HFFc6 (cell line): ENCODE measurements around the gene RAMP3. TPM values are rescaled to one million over a fixed set of nuclear protein-coding genes. Genes with fewer than 3 reads are reported as not detected.
"Not testable (repeated sequence)": the region's sequence is repeated elsewhere in the genome, so short reads cannot be mapped to it uniquely, and the experiment has no call there.

Source experiments
- DNase-seq: peaks from one replicate; pipeline ENCODE4 v3.0.0-alpha.2; 2018
- H3K27ac Mint-ChIP-seq: 2 replicates; pipeline ENCODE4 v1.8.0; 2020; ENCODE audit warnings: mild to moderate bottlenecking, mixed read lengths
- H3K27me3 Mint-ChIP-seq: 2 replicates; pipeline ENCODE4 v1.8.0; 2021; ENCODE audit warnings: mild to moderate bottlenecking, moderate library complexity, mixed read lengths; ENCODE audit not compliant: insufficient read depth
- H3K36me3 Mint-ChIP-seq: 2 replicates; pipeline ENCODE4 v1.8.0; 2021; ENCODE audit warnings: low read depth, mixed read lengths
- H3K4me1 Mint-ChIP-seq: 2 replicates; pipeline ENCODE4 v1.8.0; 2020; ENCODE audit warnings: low read depth, mixed read lengths
- H3K4me3 Mint-ChIP-seq: 2 replicates; pipeline ENCODE4 v1.8.0; 2020; ENCODE audit warnings: mild to moderate bottlenecking, moderate library complexity, mixed read lengths
- H3K9me3 Mint-ChIP-seq: 2 replicates; pipeline ENCODE4 v1.8.0; 2020; ENCODE audit warnings: mild to moderate bottlenecking, mixed read lengths
- total RNA-seq, 6 experiments: library from RNA; stranded (reverse); fragmentation: NEBNext Ultra II Directional; extraction: Animal tissue kit (Norgen Biotek cat#: 25700); gene quantifications; 2 replicates in 1 of 6; 3 replicates in 5 of 6; pipeline ENCODE4 v1.2.3, GENCODE V29; 2021
- TF ChIP-seq, protein P1 (sequence below): fragments of 200-600 bp; sonication (generic); IDR thresholded peaks from 2 replicates; pipeline ENCODE4 v1.5.0; 2021; ENCODE audit warnings: antibody characterized with exemption, mild to moderate bottlenecking

The RAMP3 gene
- total RNA-seq, 6 experiments from 2014 or later = not detected

DNA sequence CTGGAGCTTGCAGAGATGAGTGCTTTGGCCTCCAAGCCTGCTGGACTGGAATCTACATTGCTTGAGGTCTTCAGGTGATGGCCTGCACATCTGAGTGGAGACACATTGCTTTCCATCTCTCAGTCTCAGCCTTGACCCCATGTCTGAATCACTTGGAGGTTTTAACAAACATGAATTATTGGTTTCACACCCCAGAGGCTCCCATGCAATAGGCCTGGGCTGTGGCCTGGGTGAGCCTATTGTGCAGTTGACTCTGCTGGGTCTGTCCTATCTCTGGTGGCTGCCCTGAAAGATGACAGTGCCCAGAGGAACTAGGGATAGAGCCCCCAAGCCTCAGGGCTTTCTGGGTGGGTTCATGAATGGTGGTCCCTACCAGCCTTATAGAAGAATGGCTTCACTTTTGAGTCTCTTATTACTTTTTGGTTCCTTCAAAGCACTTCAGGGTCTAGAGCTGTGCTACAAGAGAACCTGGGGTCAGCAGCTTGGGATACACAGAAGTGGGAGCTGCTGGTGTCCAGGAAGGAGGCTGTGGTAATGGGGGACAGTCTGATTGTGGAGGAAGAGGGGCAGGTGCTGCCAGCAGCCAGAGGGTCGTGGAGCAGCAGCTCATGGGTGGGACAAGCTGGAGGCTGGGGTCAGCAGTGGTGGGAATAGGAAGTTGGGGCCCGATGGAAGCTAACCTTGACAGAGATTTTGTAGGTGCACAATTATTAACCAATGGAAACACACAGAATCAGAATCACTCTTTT is 5.5 kb downstream of the RAMP3 start:
- Mint-ChIP-seq H3K27ac (no peak overlapping the region), H3K36me3 (no peaks in the 10 kb centered on the region), H3K4me3 (no peak overlapping the region), H3K27me3 (peaks cover 37% of the 10 kb centered on the region), H3K4me1 (no peaks in the 10 kb centered on the region), H3K9me3 (peaks cover 15% of the 10 kb centered on the region)
- no peak for DNase-seq
- TF ChIP-seq, protein P1, sequence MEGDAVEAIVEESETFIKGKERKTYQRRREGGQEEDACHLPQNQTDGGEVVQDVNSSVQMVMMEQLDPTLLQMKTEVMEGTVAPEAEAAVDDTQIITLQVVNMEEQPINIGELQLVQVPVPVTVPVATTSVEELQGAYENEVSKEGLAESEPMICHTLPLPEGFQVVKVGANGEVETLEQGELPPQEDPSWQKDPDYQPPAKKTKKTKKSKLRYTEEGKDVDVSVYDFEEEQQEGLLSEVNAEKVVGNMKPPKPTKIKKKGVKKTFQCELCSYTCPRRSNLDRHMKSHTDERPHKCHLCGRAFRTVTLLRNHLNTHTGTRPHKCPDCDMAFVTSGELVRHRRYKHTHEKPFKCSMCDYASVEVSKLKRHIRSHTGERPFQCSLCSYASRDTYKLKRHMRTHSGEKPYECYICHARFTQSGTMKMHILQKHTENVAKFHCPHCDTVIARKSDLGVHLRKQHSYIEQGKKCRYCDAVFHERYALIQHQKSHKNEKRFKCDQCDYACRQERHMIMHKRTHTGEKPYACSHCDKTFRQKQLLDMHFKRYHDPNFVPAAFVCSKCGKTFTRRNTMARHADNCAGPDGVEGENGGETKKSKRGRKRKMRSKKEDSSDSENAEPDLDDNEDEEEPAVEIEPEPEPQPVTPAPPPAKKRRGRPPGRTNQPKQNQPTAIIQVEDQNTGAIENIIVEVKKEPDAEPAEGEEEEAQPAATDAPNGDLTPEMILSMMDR = no peak

- H3K36me3 Mint-ChIP-seq = no peaks in the 10 kb centered on the region
- H3K9me3 Mint-ChIP-seq = peaks cover 15% of the 10 kb centered on the region
- no peak overlapping the region for H3K4me3 Mint-ChIP-seq
- no peak overlapping the region for H3K27ac Mint-ChIP-seq
- TF ChIP-seq, protein P1 = no peak
- no peaks in the 10 kb centered on the region for H3K4me1 Mint-ChIP-seq
- no peak for DNase-seq
- H3K27me3 Mint-ChIP-seq = peaks cover 32% of the 10 kb centered on the region
Measured at GRCh38 chr7:45163692-45164052, 6.1 kb downstream of the RAMP3 start.

DNA sequence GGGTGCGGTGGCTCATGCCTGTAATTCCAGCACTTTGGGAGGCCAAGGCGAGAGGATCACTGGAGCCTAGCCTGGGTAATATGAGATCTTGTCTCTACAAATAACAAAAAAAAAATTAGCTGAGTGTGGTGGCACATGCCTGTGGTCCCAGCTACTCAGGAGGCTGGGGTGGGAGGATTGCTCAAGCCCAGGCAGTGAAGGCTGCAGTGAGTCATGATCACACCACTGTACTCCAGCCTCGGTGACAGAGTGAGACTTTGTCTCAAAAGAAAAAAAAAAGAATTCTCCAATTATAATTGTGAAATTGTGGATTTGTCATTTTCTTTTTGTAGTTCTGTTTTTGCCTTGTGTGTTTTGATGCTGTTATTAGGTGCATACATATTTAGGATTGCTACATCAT is 6.7 kb downstream of the RAMP3 start:
- not testable (repeated sequence) for H3K27ac Mint-ChIP-seq, DNase-seq, H3K4me3 Mint-ChIP-seq, H3K36me3 Mint-ChIP-seq, H3K4me1 Mint-ChIP-seq
- H3K9me3 Mint-ChIP-seq = peaks cover 15% of the 10 kb centered on the region
- peaks cover 26% of the 10 kb centered on the region for H3K27me3 Mint-ChIP-seq

DNA sequence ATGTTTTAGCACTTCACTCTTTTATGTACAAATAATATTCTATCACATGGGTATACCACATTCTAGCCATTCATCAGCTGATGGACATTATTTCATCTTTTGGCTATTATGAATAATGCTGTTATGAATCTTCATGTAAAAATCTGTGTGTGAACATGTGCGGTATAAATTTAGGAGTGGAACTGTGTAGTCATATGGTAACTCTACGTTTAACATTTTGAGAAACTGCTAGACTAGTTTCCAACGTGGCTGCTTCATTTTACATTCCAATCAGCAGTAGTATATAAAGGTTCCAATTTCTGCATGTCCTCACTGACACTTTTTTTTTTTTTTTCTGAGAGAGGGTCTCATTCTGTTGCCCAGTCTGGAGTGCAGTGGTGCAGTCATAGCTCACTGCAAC is 8.3 kb downstream of the RAMP3 start:
- H3K9me3 Mint-ChIP-seq = peaks cover 15% of the 10 kb centered on the region
- H3K36me3 Mint-ChIP-seq = no peaks in the 10 kb centered on the region
- peaks cover 21% of the 10 kb centered on the region for H3K27me3 Mint-ChIP-seq
- TF ChIP-seq, protein P1 = no peak
- no peaks in the 10 kb centered on the region for H3K4me1 Mint-ChIP-seq
- no peak overlapping the region for H3K27ac Mint-ChIP-seq
- H3K4me3 Mint-ChIP-seq = no peak overlapping the region
- no peak for DNase-seq

- TF ChIP-seq, protein P1 = no peak
- Mint-ChIP-seq H3K4me3 (no peak overlapping the region), H3K9me3 (no peaks in the 10 kb centered on the region), H3K27me3 (peaks cover 23% of the 10 kb centered on the region), H3K36me3 (no peaks in the 10 kb centered on the region), H3K4me1 (no peaks in the 10 kb centered on the region), H3K27ac (no peak overlapping the region)
- DNase-seq = no peak
Measured at GRCh38 chr7:45171946-45172345, 14.4 kb downstream of the RAMP3 start.

DNA sequence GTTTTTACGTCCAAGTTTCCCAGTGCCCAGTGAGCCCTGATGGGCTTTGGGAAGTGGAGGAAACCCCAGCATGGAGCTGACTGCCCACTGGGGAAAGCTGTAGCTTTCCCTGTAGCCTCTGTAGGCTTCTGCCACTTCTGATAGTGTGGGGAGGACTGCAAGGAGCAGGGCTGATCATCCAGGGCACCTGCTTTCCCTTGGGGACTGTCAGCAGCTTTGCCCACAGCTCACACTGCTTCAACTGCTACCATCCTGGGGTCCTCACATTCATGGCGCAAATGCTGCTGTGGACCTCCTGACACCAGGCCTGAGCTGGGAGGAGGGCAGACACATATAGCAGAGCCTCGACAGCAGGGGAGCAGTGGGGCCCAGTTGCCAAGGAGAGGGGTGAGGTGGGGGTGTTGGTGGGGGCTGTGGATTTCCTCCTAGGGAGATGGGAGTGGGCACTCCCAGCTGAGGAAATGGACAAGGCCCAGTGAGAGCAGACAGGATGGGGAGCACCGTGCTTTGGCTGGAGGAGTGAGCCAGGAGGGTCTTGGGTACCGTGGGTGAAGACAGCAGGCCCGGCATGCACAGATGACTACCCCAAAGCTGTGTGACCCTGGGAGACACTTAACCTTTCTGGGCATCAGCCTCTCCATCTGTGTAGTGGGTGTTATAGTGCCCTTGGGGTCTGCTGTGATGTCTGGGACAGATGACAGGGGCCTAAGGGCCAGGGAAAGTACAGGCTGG is 16.2 kb downstream of the RAMP3 start:
- H3K36me3 Mint-ChIP-seq = no peaks in the 10 kb centered on the region
- H3K9me3 Mint-ChIP-seq = no peaks in the 10 kb centered on the region
- peaks cover 25% of the 10 kb centered on the region for H3K27me3 Mint-ChIP-seq

More for the DNA sequence above, 16.2 kb downstream of the RAMP3 start:
- no peak for DNase-seq
- Mint-ChIP-seq H3K4me3 (no peak overlapping the region), H3K27ac (no peak overlapping the region), H3K4me1 (no peaks in the 10 kb centered on the region)
- TF ChIP-seq, protein P1 = no peak
